Colonic mucosa (tissue), 4 donors: ENCODE results near the gene EDC3. TPM values are rescaled to one million over a fixed set of nuclear protein-coding genes. Genes with fewer than 3 reads are reported as not detected.

Experiments used
- DNase-seq: peaks from one replicate; pipeline ENCODE4 v3.0.0-alpha.2; 2020
- H3K27ac ChIP-seq: fragments of 200-600 bp; one replicate; pipeline ENCODE4 v1.8.0; 2021
- H3K27me3 ChIP-seq: fragments of 200-600 bp; one replicate; pipeline ENCODE4 v1.8.0; 2021
- H3K36me3 ChIP-seq: fragments of 200-600 bp; one replicate; pipeline ENCODE4 v1.8.0; 2021
- H3K4me1 ChIP-seq: fragments of 200-600 bp; one replicate; pipeline ENCODE4 v1.8.0; 2021; ENCODE audit warnings: mild to moderate bottlenecking
- H3K4me3 ChIP-seq: fragments of 200-600 bp; one replicate; pipeline ENCODE4 v1.8.0; 2021
- H3K9ac ChIP-seq, 2 donors: one replicate each; pipeline ENCODE4 v1.7.0; 2013; ENCODE audit warnings: control low read depth in 2 of 2, low read depth in 2 of 2, low read length in 2 of 2
- H3K9me3 ChIP-seq: fragments of 200-600 bp; one replicate; pipeline ENCODE4 v1.8.0; 2021
- CTCF ChIP-seq: fragments of 200-600 bp; IDR thresholded peaks from one replicate; pipeline ENCODE4 v1.8.0; 2022; ENCODE audit warnings: antibody characterized with exemption, mild to moderate bottlenecking
- intact Hi-C: fragments of 100-400 bp; cut with DNase I; formaldehyde crosslinking; loops from one replicate; pipeline ENCODE4 v1.14.1; 2022
- total RNA-seq, 2 donors: library from RNA; stranded (reverse); fragmentation: NEBNext Ultra II Directional in 1 of 2; extraction: Animal tissue kit (Norgen Biotek cat#: 25700) in 1 of 2; gene quantifications; one replicate each; pipeline ENCODE4 v1.2.1, GENCODE V29; 2021
- donor health status: healthy.
- donor health status: DM: no; HTN: no; CAD: no.
- donor health status: DM: no; HTN: no; CAD: no.

The EDC3 gene
- total RNA-seq, 2 donors from 2014 or later = 21.3 to 32.7 TPM

GRCh38 chr15:74612677-74613076 is 83.1 kb downstream of the EDC3 start:
- intact Hi-C loops = loop anchor here (10.0 kb wide), 1 partner anchor 148 kb away; the partner anchor contains the start of gene UBL7
- Histone ChIP-seq H3K4me3 (no peak overlapping the region), H3K9ac (no peak overlapping the region), H3K4me1 (peaks cover 13% of the 10 kb centered on the region), H3K27ac (no peak overlapping the region), H3K9me3 (no peaks in the 10 kb centered on the region), H3K27me3 (no peaks in the 10 kb centered on the region), H3K36me3 (no peaks in the 10 kb centered on the region)
- no peak for TF ChIP-seq CTCF
- no peak for DNase-seq

- no peak for DNase-seq
- Histone ChIP-seq H3K27me3 (no peaks in the 10 kb centered on the region), H3K27ac (no peak overlapping the region), H3K9me3 (no peaks in the 10 kb centered on the region), H3K4me1 (peaks cover 4% of the 10 kb centered on the region), H3K4me3 (no peak overlapping the region), H3K36me3 (no peaks in the 10 kb centered on the region), H3K9ac (no peak overlapping the region)
- no peak for TF ChIP-seq CTCF
- intact Hi-C loops = loop anchor here (10.0 kb wide), 1 partner anchor 147 kb away; the partner anchor contains the start of gene UBL7
Measured at GRCh38 chr15:74611834-74612233, 84.0 kb downstream of the EDC3 start.

- Histone ChIP-seq H3K4me1 (no peaks in the 10 kb centered on the region), H3K36me3 (no peaks in the 10 kb centered on the region), H3K9ac (no peak overlapping the region), H3K27me3 (no peaks in the 10 kb centered on the region), H3K4me3 (no peak overlapping the region), H3K27ac (no peak overlapping the region), H3K9me3 (no peaks in the 10 kb centered on the region)
- no peak for DNase-seq
- intact Hi-C loops = loop anchor here (10.0 kb wide), 1 partner anchor 147 kb away; the partner anchor contains the start of gene UBL7
- TF ChIP-seq CTCF = no peak
Measured at GRCh38 chr15:74611341-74611740, 84.5 kb downstream of the EDC3 start.

- no peak for TF ChIP-seq CTCF
- H3K9ac ChIP-seq = no peak overlapping the region
- H3K4me1 ChIP-seq = no peaks in the 10 kb centered on the region
- intact Hi-C loops = loop anchor here (10.0 kb wide), 1 partner anchor 146 kb away; the partner anchor contains the start of gene UBL7
- no peak overlapping the region for H3K4me3 ChIP-seq
- H3K9me3 ChIP-seq = no peaks in the 10 kb centered on the region
- no peaks in the 10 kb centered on the region for H3K36me3 ChIP-seq
- no peaks in the 10 kb centered on the region for H3K27me3 ChIP-seq
- no peak for DNase-seq
- H3K27ac ChIP-seq = no peak overlapping the region
Measured at GRCh38 chr15:74610302-74610951, 85.4 kb downstream of the EDC3 start.

GRCh38 chr15:74609938-74610301 is 85.9 kb downstream of the EDC3 start:
- H3K4me1 ChIP-seq = no peaks in the 10 kb centered on the region
- H3K9ac ChIP-seq = no peak overlapping the region
- no peaks in the 10 kb centered on the region for H3K9me3 ChIP-seq
- no peak for DNase-seq
- no peaks in the 10 kb centered on the region for H3K36me3 ChIP-seq
- H3K27me3 ChIP-seq = no peaks in the 10 kb centered on the region
- TF ChIP-seq CTCF = no peak
- intact Hi-C loops = loop anchor here (10.0 kb wide), 1 partner anchor 145 kb away; the partner anchor contains the start of gene UBL7
- no peak overlapping the region for H3K4me3 ChIP-seq
- no peak overlapping the region for H3K27ac ChIP-seq
